Osteoblast (primary cell): ENCODE measurements around the gene CAAP1. TPM values are rescaled to one million over a fixed set of nuclear protein-coding genes. Genes with fewer than 3 reads are reported as not detected.

Source experiments
- DNase-seq: peaks from one replicate; pipeline ENCODE4 v3.0.0; 2011; ENCODE audit warnings: low spot score, mixed read lengths; ENCODE audit not compliant: insufficient read length; ENCODE audit errors: missing footprints
- H2AFZ ChIP-seq: 2 replicates; pipeline ENCODE4 v1.6.0; 2011; ENCODE audit warnings: mild to moderate bottlenecking, low read length
- H3K27ac ChIP-seq: 2 replicates; pipeline ENCODE4 v1.5.1; 2011; ENCODE audit warnings: mild to moderate bottlenecking, low read depth, low read length, moderate library complexity
- H3K27me3 ChIP-seq: 2 replicates; pipeline ENCODE4 v1.6.0; 2012; ENCODE audit warnings: mild to moderate bottlenecking, control low read depth, inconsistent platforms, low read length, moderate library complexity; ENCODE audit not compliant: insufficient read depth
- H3K36me3 ChIP-seq: 2 replicates; pipeline ENCODE4 v1.5.1; 2011; ENCODE audit warnings: mild to moderate bottlenecking, low read length, control low read depth, moderate library complexity; ENCODE audit not compliant: insufficient read depth
- H3K4me1 ChIP-seq: 2 replicates; pipeline ENCODE4 v1.5.1; 2011; ENCODE audit warnings: mild to moderate bottlenecking, low read length, control low read depth, moderate library complexity; ENCODE audit not compliant: insufficient read depth
- H3K4me2 ChIP-seq: 2 replicates; pipeline ENCODE4 v1.6.0; 2011; ENCODE audit warnings: mild to moderate bottlenecking, low read length; ENCODE audit not compliant: insufficient read depth
- H3K4me3 ChIP-seq: fragments of 200-600 bp; sonication (generic); 3 replicates; pipeline ENCODE4 v1.5.1; 2012; ENCODE audit warnings: mild to moderate bottlenecking, low read length, inconsistent platforms; ENCODE audit not compliant: insufficient read depth
- H3K79me2 ChIP-seq: 2 replicates; pipeline ENCODE4 v1.6.0; 2012; ENCODE audit warnings: mild to moderate bottlenecking, low read length, control low read depth, inconsistent platforms; ENCODE audit not compliant: insufficient read depth
- H3K9me3 ChIP-seq: 2 replicates; pipeline ENCODE4 v1.5.1; 2011; ENCODE audit warnings: low read depth, low read length, control low read depth
- H4K20me1 ChIP-seq: 2 replicates; pipeline ENCODE4 v1.6.0; 2012; ENCODE audit warnings: mild to moderate bottlenecking, low read length, control low read depth; ENCODE audit not compliant: insufficient read depth
- CTCF ChIP-seq: IDR thresholded peaks from 2 replicates; pipeline ENCODE4 v1.5.1; 2011; ENCODE audit warnings: mild to moderate bottlenecking, low read depth, low read length, moderate library complexity; ENCODE audit errors: extremely low read depth
- total RNA-seq: library from RNA; depleted of rRNA; stranded (reverse); fragments of >200 nt; gene quantifications from 2 replicates; pipeline ENCODE4 v1.2.3, GENCODE V29; 2012

CAAP1 gene
- total RNA-seq, 1 donor = 13.8 TPM

GRCh38 chr9:26893030-26893676, 551 bp upstream of the CAAP1 start:
- peaks cover 5% of the 10 kb centered on the region for H4K20me1 ChIP-seq
- H3K4me2 ChIP-seq = peak overlapping the region; percentile 85
- H3K4me1 ChIP-seq = peaks cover 8% of the 10 kb centered on the region
- H3K79me2 ChIP-seq = peaks cover 38% of the 10 kb centered on the region
- DNase-seq = no peak
- H3K4me3 ChIP-seq = peak overlapping the region; percentile 90
- H3K27ac ChIP-seq = peak overlapping the region; percentile 87
- TF ChIP-seq CTCF = no peak
- no peaks in the 10 kb centered on the region for H3K27me3 ChIP-seq
- no peaks in the 10 kb centered on the region for H3K9me3 ChIP-seq
- H2AFZ ChIP-seq = peak overlapping the region; percentile 93
- no peaks in the 10 kb centered on the region for H3K36me3 ChIP-seq

- peaks cover 51% of the 10 kb centered on the region for H3K79me2 ChIP-seq
- peak; percentile 75 for DNase-seq
- peaks cover 4% of the 10 kb centered on the region for H3K36me3 ChIP-seq
- peaks cover 11% of the 10 kb centered on the region for H3K4me1 ChIP-seq
- peaks cover 8% of the 10 kb centered on the region for H4K20me1 ChIP-seq
- peak overlapping the region; percentile 93 for H2AFZ ChIP-seq
- no peaks in the 10 kb centered on the region for H3K9me3 ChIP-seq
- peak overlapping the region; percentile 90 for H3K4me3 ChIP-seq
- peak overlapping the region; percentile 85 for H3K4me2 ChIP-seq
- H3K27ac ChIP-seq = peak overlapping the region; percentile 87
- no peaks in the 10 kb centered on the region for H3K27me3 ChIP-seq
- TF ChIP-seq CTCF = no peak
Observed at GRCh38 chr9:26891726-26892125, 876 bp downstream of the CAAP1 start.

GRCh38 chr9:26888271-26888670, 4.3 kb downstream of the CAAP1 start:
- H3K27ac ChIP-seq = no peak overlapping the region
- H3K36me3 ChIP-seq = peaks cover 4% of the 10 kb centered on the region
- no peak for DNase-seq
- no peaks in the 10 kb centered on the region for H3K9me3 ChIP-seq
- no peak overlapping the region for H2AFZ ChIP-seq
- no peak for TF ChIP-seq CTCF
- H3K79me2 ChIP-seq = peaks cover 54% of the 10 kb centered on the region
- H3K4me2 ChIP-seq = no peak overlapping the region
- H3K27me3 ChIP-seq = no peaks in the 10 kb centered on the region
- H4K20me1 ChIP-seq = peaks cover 8% of the 10 kb centered on the region
- no peak overlapping the region for H3K4me3 ChIP-seq
- peaks cover 11% of the 10 kb centered on the region for H3K4me1 ChIP-seq

- TF ChIP-seq CTCF = no peak
- H3K27me3 ChIP-seq = no peaks in the 10 kb centered on the region
- DNase-seq = no peak
- no peaks in the 10 kb centered on the region for H3K4me1 ChIP-seq
- H3K36me3 ChIP-seq = peaks cover 9% of the 10 kb centered on the region
- no peak overlapping the region for H3K27ac ChIP-seq
- H3K4me2 ChIP-seq = no peak overlapping the region
- H3K79me2 ChIP-seq = peaks cover 6% of the 10 kb centered on the region
- H3K4me3 ChIP-seq = no peak overlapping the region
- H2AFZ ChIP-seq = no peak overlapping the region
- H4K20me1 ChIP-seq = peaks cover 2% of the 10 kb centered on the region
- H3K9me3 ChIP-seq = no peaks in the 10 kb centered on the region
Observed at GRCh38 chr9:26882154-26882553, 10.4 kb downstream of the CAAP1 start.
